Activated naive CD4-positive, alpha-beta T cell treated with anti-CD3 and anti-CD28 coated beads, Interleukin-2, amount 10 ng/mL, durations not matched to agents 7 days and 5 days (primary cell): Measurements from ENCODE around the gene ERVK3-1.
"Not testable (repeated sequence)": the region's sequence is repeated elsewhere in the genome, so short reads cannot be mapped to it uniquely, and the experiment has no call there.

ENCODE experiments used
- CTCF ChIA-PET: fragments of 350-600 bp; sonication (Branson Sonifier 250); formaldehyde crosslinking; loops from one replicate; lab custom pipeline; 2021; ENCODE audit warnings: antibody characterized with exemption; lab: Charles Lee
- DNase-seq: peaks from one replicate; pipeline ENCODE4 v3.0.0-alpha.2; 2020
- H3K27ac Mint-ChIP-seq: one replicate; pipeline ENCODE4 v1.8.0; 2021; ENCODE audit warnings: mild to moderate bottlenecking, moderate library complexity, mixed read lengths
- H3K27me3 Mint-ChIP-seq: one replicate; pipeline ENCODE4 v1.8.0; 2021; ENCODE audit warnings: mild to moderate bottlenecking, mixed read lengths
- H3K36me3 Mint-ChIP-seq: one replicate; pipeline ENCODE4 v1.8.0; 2021; ENCODE audit warnings: mixed read lengths
- H3K4me1 Mint-ChIP-seq: one replicate; pipeline ENCODE4 v1.8.0; 2021; ENCODE audit warnings: mixed read lengths
- H3K4me3 Mint-ChIP-seq: one replicate; pipeline ENCODE4 v1.8.0; 2021; ENCODE audit warnings: mild to moderate bottlenecking, moderate library complexity, mixed read lengths
- H3K9me3 Mint-ChIP-seq: one replicate; pipeline ENCODE4 v1.8.0; 2021; ENCODE audit warnings: mixed read lengths

The ERVK3-1 gene

GRCh38 chr19:58305065-58305931, at the start of gene ERVK3-1:
Gene ERVK3-1, plus strand, starts transcription at chr19:58305377. Its CDS starts 6,792 bp downstream, at chr19:58312169.
- Mint-ChIP-seq H3K4me3 (peak within 1 kb of the TSS; percentile 93), H3K4me1 (peaks cover 44% of the 10 kb centered on the region), H3K27ac (peak within 1 kb of the TSS; percentile 98), H3K36me3 (peaks cover 76% of the 10 kb centered on the region), H3K27me3 (no peaks in the 10 kb centered on the region), H3K9me3 (peaks cover 21% of the 10 kb centered on the region)
- peak; percentile 97 for DNase-seq
- CTCF ChIA-PET: interaction anchor here (0.8 kb wide), 1 partner anchor 9 kb away, joined by 3 read pairs; no protein-coding TSS in a partner anchor

- H3K4me3 Mint-ChIP-seq, H3K4me1 Mint-ChIP-seq, DNase-seq, CTCF ChIA-PET, H3K27me3 Mint-ChIP-seq, H3K27ac Mint-ChIP-seq: not testable (repeated sequence)
- H3K9me3 Mint-ChIP-seq: peaks cover 86% of the 10 kb centered on the region
- H3K36me3 Mint-ChIP-seq: peaks cover 96% of the 10 kb centered on the region
Observed at GRCh38 chr19:58258259-58258658, 46.9 kb upstream of the ERVK3-1 start.

DNA sequence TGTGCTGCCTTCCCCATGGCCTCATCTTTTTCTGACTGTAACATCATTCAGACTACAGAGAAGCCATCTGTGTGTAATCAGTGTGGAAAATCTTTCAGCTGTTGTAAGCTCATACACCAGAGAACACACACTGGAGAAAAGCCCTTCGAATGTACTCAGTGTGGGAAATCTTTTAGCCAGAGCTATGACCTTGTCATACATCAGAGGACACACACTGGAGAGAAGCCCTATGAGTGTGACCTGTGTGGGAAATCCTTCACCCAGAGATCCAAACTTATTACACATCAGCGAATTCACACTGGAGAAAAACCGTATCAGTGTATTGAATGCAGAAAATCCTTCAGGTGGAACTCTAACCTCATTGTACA, 43.6 kb upstream of the ERVK3-1 start:
- Mint-ChIP-seq H3K27ac (no peak overlapping the region), H3K4me1 (no peaks in the 10 kb centered on the region), H3K4me3 (no peak overlapping the region), H3K36me3 (peaks cover 90% of the 10 kb centered on the region), H3K9me3 (peaks cover 76% of the 10 kb centered on the region), H3K27me3 (no peaks in the 10 kb centered on the region)
- DNase-seq: no peak
- CTCF ChIA-PET: no interaction called here

DNA sequence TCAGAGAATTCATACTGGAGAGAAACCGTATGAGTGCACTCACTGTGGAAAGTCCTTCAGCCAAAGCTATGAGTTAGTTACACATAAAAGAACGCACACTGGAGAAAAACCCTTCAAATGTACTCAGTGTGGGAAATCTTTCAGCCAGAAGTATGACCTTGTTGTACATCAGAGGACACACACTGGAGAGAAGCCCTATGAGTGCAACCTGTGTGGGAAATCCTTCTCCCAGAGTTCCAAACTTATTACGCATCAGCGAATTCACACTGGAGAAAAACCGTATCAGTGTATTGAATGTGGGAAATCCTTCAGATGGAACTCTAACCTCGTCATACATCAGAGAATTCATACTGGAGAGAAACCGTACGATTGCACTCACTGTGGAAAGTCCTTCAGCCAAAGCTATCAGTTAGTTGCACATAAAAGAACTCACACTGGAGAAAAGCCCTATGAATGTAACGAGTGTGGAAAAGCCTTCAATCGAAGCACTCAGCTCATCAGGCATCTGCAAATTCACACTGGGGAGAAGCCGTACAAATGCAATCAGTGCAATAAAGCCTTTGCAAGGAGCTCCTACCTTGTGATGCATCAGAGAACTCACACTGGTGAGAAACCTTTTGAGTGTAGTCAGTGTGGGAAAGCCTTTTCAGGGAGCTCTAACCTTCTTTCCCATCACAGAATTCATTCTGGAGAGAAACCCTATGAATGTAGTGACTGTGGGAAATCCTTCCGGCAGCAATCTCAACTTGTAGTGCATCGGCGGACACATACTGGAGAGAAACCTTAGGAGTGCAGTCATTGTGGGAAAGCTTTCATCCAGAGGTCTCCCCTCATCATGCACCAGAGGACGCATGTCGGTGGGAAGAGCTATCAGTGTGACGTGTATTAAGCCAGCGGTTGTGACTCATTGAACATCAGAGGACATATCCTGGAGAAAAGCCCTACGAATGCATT, 42.9 kb upstream of the ERVK3-1 start:
- CTCF ChIA-PET: no interaction called here
- Mint-ChIP-seq H3K27ac (no peak overlapping the region), H3K27me3 (no peaks in the 10 kb centered on the region), H3K9me3 (peaks cover 75% of the 10 kb centered on the region), H3K4me1 (no peaks in the 10 kb centered on the region), H3K36me3 (peaks cover 88% of the 10 kb centered on the region), H3K4me3 (no peak overlapping the region)
- no peak for DNase-seq

DNA sequence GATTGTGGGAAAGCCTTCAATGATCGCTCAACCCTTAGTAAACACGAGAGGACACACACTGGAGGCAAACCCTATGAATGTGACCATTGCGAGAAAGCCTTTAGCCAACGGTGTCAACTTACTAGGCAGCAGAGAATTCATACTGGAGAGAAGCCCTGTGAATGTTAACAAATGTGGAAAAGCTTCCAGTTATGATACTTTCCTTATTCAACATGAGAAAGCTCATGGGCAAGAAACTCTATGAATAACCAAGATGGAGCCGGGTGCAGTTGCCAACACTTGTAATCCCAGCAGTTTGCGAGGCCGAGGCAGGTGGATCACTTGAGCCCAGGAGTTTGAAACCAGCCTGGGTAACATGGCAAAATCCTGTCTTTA, 42.3 kb upstream of the ERVK3-1 start:
- peaks cover 82% of the 10 kb centered on the region for H3K36me3 Mint-ChIP-seq
- H3K4me3 Mint-ChIP-seq: no peak overlapping the region
- CTCF ChIA-PET: no interaction called here
- no peak overlapping the region for H3K27ac Mint-ChIP-seq
- no peaks in the 10 kb centered on the region for H3K27me3 Mint-ChIP-seq
- H3K9me3 Mint-ChIP-seq: peaks cover 68% of the 10 kb centered on the region
- no peaks in the 10 kb centered on the region for H3K4me1 Mint-ChIP-seq
- no peak for DNase-seq

DNA sequence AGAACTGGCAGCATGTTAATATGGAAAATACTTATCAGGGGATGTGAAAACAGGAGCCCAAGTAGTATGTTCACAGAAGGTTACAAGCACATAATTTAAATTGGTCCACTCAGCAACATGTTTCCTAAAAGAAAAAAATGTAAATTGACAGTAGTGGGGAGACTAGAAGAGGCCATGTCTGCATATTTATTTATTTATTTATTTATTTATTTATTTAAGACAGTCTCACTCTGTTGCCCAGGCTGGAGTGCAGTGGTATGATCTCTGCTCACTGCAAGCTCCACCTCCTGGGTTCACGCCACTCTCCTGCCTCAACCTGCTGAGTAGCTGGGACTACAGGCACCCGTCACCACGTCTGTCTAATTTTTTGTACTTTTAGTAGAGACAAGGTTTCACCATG, 40.1 kb upstream of the ERVK3-1 start:
- H3K27ac Mint-ChIP-seq: no peak overlapping the region
- H3K4me3 Mint-ChIP-seq: no peak overlapping the region
- DNase-seq: no peak
- no peaks in the 10 kb centered on the region for H3K4me1 Mint-ChIP-seq
- CTCF ChIA-PET: no interaction called here
- no peaks in the 10 kb centered on the region for H3K27me3 Mint-ChIP-seq
- peaks cover 73% of the 10 kb centered on the region for H3K36me3 Mint-ChIP-seq
- H3K9me3 Mint-ChIP-seq: peaks cover 57% of the 10 kb centered on the region

DNA sequence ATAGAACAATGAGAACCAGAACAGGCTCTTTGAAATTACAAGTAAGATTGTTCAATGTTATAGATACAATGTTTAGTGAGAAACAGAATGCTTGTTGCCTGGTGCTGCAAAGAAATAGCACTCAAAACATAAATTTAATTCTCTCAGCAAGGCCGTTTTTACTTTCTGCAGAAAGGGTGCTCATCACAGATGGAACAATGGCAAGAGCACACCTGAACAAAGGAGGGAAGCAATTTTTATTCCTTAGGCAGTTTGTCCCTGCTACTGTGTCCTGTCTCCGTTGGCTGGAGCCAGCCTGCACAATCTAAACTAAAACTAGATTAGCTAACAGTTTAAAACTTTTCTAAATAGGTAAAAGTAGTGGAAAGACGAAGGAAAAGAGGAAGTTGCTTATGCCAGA, 36.8 kb upstream of the ERVK3-1 start:
- Mint-ChIP-seq H3K36me3 (peaks cover 60% of the 10 kb centered on the region), H3K27ac (no peak overlapping the region), H3K4me1 (no peaks in the 10 kb centered on the region), H3K4me3 (no peak overlapping the region), H3K9me3 (peaks cover 50% of the 10 kb centered on the region), H3K27me3 (no peaks in the 10 kb centered on the region)
- CTCF ChIA-PET: no interaction called here
- DNase-seq: no peak

DNA sequence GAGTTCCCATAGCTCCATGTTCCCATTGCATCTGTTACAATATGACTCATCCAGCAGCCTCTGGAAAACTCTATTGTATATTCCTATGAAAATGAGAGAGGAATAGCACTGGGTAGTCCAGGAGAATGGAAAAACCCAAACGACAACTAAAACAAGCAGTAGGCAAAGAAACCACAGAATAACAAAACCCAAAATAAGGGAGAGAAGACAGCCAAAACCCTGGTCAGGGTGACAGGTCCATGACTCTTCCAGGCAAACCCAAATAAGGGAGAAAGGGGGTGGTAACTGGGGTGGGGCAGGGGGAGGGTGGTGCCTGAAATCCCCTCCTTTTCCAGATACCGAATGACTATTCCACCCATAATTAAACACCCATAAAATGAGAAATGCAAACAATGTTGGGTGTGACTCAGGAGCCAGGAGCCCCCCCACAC, 30.4 kb upstream of the ERVK3-1 start:
- no peak for DNase-seq
- Mint-ChIP-seq H3K36me3 (peaks cover 63% of the 10 kb centered on the region), H3K27ac (no peak overlapping the region), H3K4me1 (peaks cover 23% of the 10 kb centered on the region), H3K4me3 (no peak overlapping the region), H3K9me3 (peaks cover 49% of the 10 kb centered on the region), H3K27me3 (no peaks in the 10 kb centered on the region)
- CTCF ChIA-PET: no interaction called here

- peaks cover 31% of the 10 kb centered on the region for H3K4me1 Mint-ChIP-seq
- peaks cover 65% of the 10 kb centered on the region for H3K36me3 Mint-ChIP-seq
- H3K27me3 Mint-ChIP-seq: no peaks in the 10 kb centered on the region
- no peak overlapping the region for H3K4me3 Mint-ChIP-seq
- DNase-seq: no peak
- H3K9me3 Mint-ChIP-seq: peaks cover 46% of the 10 kb centered on the region
- CTCF ChIA-PET: no interaction called here
- no peak overlapping the region for H3K27ac Mint-ChIP-seq
Observed at GRCh38 chr19:58275564-58275963, 29.6 kb upstream of the ERVK3-1 start.

- Mint-ChIP-seq H3K9me3 (peaks cover 42% of the 10 kb centered on the region), H3K27me3 (no peaks in the 10 kb centered on the region), H3K4me3 (peak overlapping the region; percentile 86), H3K27ac (peak overlapping the region; percentile 53), H3K36me3 (peaks cover 63% of the 10 kb centered on the region), H3K4me1 (peaks cover 40% of the 10 kb centered on the region)
- no peak for DNase-seq
- CTCF ChIA-PET: no interaction called here
Observed at GRCh38 chr19:58277197-58277596, 28.0 kb upstream of the ERVK3-1 start.

DNA sequence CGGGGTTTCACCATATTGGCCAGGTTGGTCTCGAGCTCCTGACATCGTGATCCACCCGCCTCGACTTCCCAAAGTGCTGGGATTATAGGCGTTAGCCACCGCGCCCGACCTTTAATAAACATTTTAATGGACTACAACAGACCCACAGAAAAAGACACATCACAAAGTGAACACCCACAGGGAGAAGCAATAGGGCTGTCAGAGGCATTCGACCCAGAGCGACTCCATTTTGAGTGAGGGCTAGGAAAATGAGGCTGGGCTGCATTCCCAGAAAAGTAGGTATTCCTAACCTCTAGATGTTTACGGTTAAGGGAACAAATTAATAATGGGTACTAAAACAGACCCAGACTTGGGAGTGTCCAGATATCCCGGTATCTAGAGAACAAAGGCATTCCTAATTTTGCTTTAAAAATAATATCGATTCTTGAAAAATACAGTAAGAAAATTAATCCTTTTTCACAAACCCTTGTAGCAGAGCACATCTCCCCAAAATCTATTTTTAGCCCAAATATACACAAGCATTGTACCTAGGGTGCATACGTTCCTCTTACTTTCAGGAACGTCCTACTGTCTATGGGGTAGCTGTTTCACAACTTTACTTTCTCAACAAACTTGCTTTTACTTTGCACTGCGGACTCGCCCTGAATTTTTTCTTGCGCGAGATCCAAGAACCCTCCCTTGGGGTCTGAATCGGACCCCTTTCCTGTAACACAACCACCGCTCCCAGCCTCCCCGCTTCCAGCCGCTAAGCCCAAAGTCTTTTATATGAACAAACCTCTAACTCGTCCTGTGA, 27.2 kb upstream of the ERVK3-1 start:
- peak overlapping the region; percentile 97 for H3K27ac Mint-ChIP-seq
- peaks cover 65% of the 10 kb centered on the region for H3K36me3 Mint-ChIP-seq
- no peaks in the 10 kb centered on the region for H3K27me3 Mint-ChIP-seq
- CTCF ChIA-PET: no interaction called here
- peaks cover 39% of the 10 kb centered on the region for H3K9me3 Mint-ChIP-seq
- peaks cover 40% of the 10 kb centered on the region for H3K4me1 Mint-ChIP-seq
- DNase-seq: no peak
- peak overlapping the region; percentile 86 for H3K4me3 Mint-ChIP-seq

GRCh38 chr19:58278541-58279041, 26.6 kb upstream of the ERVK3-1 start, which contains the start of gene ZNF8:
Gene ZNF8, plus strand, starts transcription at chr19:58278955. Its CDS starts 127 bp downstream, at chr19:58279082.
- Mint-ChIP-seq H3K9me3 (peaks cover 41% of the 10 kb centered on the region), H3K36me3 (peaks cover 69% of the 10 kb centered on the region), H3K27me3 (no peaks in the 10 kb centered on the region), H3K4me3 (peak within 1 kb of the TSS; percentile 86), H3K27ac (peak within 1 kb of the TSS; percentile 97), H3K4me1 (peaks cover 40% of the 10 kb centered on the region)
- CTCF ChIA-PET: no interaction called here
- peak; percentile 99 for DNase-seq

- DNase-seq: peak; percentile 58
- Mint-ChIP-seq H3K27me3 (no peaks in the 10 kb centered on the region), H3K4me3 (peak overlapping the region; percentile 86)
Observed at GRCh38 chr19:58279042-58279924, 25.9 kb upstream of the ERVK3-1 start.

More at GRCh38 chr19:58279042-58279924, 25.9 kb upstream of the ERVK3-1 start:
- H3K27ac Mint-ChIP-seq: peak overlapping the region; percentile 97
- peaks cover 67% of the 10 kb centered on the region for H3K36me3 Mint-ChIP-seq
- CTCF ChIA-PET: no interaction called here
- H3K4me1 Mint-ChIP-seq: peaks cover 40% of the 10 kb centered on the region
- peaks cover 39% of the 10 kb centered on the region for H3K9me3 Mint-ChIP-seq
